ENCODE data around the gene MSANTD2. TPM values are rescaled to one million over a fixed set of nuclear protein-coding genes. Genes with fewer than 3 reads are reported as not detected.
A peak's percentile ranks its signal among the peaks of the same experiment; 100 is the strongest.

MSANTD2 gene
- total RNA-seq, 6 experiments from 2014 or later, result 2.6 to 4.7 (median 3.6) TPM

DNA sequence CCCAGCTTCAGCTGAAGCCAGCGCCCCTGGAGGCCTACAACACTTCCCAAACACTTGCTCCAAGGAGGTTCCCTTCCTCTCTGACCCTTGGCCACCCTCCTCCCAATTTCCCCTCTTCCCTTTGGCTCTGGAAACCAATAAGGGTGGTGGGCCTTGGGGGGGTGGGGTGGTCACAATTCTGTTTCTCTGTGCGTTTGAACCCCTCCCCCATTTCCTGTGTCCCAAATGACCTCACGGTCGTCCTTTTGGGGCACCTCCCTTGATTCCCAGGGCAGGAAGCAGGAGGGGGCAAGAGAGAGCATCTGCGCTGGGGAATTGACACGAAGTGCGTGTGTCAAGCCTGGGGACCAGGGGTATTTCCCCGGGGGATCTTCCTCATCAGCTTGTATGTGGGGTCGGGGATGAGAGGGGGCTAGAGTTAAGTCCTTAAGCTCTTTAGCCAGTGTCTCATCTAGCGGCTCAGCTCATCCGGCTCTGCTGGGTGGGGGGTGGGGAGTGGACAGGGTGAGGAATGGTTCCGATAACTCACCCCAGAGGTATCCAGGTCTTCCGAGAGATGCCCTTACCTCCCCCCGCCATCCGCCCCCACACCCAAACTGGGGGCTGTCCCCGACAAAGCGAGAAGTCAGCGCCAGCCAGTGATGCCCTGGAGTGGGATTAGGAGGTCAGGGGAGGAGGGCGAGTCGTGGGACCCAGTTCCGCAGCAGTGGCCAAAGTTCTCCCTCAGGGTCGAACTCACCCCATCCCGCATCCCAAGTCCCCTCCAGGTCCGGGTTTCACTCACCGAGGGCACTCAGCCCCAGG lies 38.7 kb downstream of the MSANTD2 start:
- ATAC-seq, result no peak
- DNase-seq, result no peak
- Histone ChIP-seq H3K4me3 (peak overlapping the region; percentile 53 to 55 (median 54)), H3K36me3 (peaks cover 0 to 2% (median 0%) of the 10 kb centered on the region in 4 donors), H3K4me1 (peaks cover 0 to 29% (median 5%) of the 10 kb centered on the region in 4 donors), H3K9me3 (no peaks in the 10 kb centered on the region), H3K27ac (peak overlapping the region; percentile 59 to 87 (median 67)), H3K27me3 (peaks cover 0 to 25% of the 10 kb centered on the region in 2 donors)
- TF ChIP-seq, protein P1, sequence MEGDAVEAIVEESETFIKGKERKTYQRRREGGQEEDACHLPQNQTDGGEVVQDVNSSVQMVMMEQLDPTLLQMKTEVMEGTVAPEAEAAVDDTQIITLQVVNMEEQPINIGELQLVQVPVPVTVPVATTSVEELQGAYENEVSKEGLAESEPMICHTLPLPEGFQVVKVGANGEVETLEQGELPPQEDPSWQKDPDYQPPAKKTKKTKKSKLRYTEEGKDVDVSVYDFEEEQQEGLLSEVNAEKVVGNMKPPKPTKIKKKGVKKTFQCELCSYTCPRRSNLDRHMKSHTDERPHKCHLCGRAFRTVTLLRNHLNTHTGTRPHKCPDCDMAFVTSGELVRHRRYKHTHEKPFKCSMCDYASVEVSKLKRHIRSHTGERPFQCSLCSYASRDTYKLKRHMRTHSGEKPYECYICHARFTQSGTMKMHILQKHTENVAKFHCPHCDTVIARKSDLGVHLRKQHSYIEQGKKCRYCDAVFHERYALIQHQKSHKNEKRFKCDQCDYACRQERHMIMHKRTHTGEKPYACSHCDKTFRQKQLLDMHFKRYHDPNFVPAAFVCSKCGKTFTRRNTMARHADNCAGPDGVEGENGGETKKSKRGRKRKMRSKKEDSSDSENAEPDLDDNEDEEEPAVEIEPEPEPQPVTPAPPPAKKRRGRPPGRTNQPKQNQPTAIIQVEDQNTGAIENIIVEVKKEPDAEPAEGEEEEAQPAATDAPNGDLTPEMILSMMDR (IDR thresholded peaks at IDR 0.05), result no peak
- no peak for TF ChIP-seq POLR2A (IDR thresholded peaks at IDR 0.05)
- WGBS (ENCODE audit: insufficient coverage, low coverage, low lambda C conversion rate, missing lambda C conversion rate), result 8% methylated on average over 8 of the region's 25 CpGs
- intact Hi-C loops (cut with DNase I), result loop anchor here (5.0 kb wide), 1 partner anchor 89 kb away; the partner anchor contains the start of genes SIAE (in 2 of the 2) and SPA17 (in 2 of the 2)

GRCh38 chr11:124760806-124761205 lies 39.4 kb downstream of the MSANTD2 start:
- TF ChIP-seq, protein P1 (IDR thresholded peaks at IDR 0.05), result no peak
- no peak for TF ChIP-seq POLR2A (IDR thresholded peaks at IDR 0.05)
- peaks cover 0 to 25% of the 10 kb centered on the region in 2 donors for H3K27me3 ChIP-seq
- DNase-seq (no peak), ATAC-seq (no peak)
- H3K4me1 ChIP-seq, result peaks cover 0 to 29% (median 5%) of the 10 kb centered on the region in 4 donors
- 25% methylated on average over 1 of the region's 3 CpGs for WGBS (ENCODE audit: insufficient coverage, low coverage, low lambda C conversion rate, missing lambda C conversion rate)
- no peaks in the 10 kb centered on the region for H3K9me3 ChIP-seq
- peak overlapping the region; percentile 53 to 55 (median 54) for H3K4me3 ChIP-seq
- H3K36me3 ChIP-seq, result no peaks in the 10 kb centered on the region
- H3K27ac ChIP-seq, result peak overlapping the region; percentile 59 to 87 (median 67)
- intact Hi-C loops (cut with DNase I), result loop anchor here (5.0 kb wide), 1 partner anchor 89 kb away; the partner anchor contains the start of genes SIAE (in 2 of the 2) and SPA17 (in 2 of the 2)

- no peaks in the 10 kb centered on the region for H3K36me3 ChIP-seq
- H3K27me3 ChIP-seq, result peaks cover 0 to 25% of the 10 kb centered on the region in 2 donors
- 7% methylated on average over 6 of the region's 25 CpGs for WGBS (ENCODE audit: insufficient coverage, low coverage, low lambda C conversion rate, missing lambda C conversion rate)
- H3K9me3 ChIP-seq, result no peaks in the 10 kb centered on the region
- peak overlapping the region; percentile 53 to 55 (median 54) for H3K4me3 ChIP-seq
- H3K27ac ChIP-seq, result peak overlapping the region; percentile 59 to 87 (median 67)
- TF ChIP-seq, protein P1 (IDR thresholded peaks at IDR 0.05), result no peak
- no peak for TF ChIP-seq POLR2A (IDR thresholded peaks at IDR 0.05)
- no peak for ATAC-seq
- intact Hi-C loops (cut with DNase I), result loop anchor here (5.0 kb wide), 1 partner anchor 88 kb away; the partner anchor contains the start of genes SIAE (in 2 of the 2) and SPA17 (in 2 of the 2)
- peaks cover 0 to 29% (median 5%) of the 10 kb centered on the region in 4 donors for H3K4me1 ChIP-seq
- DNase-seq, result no peak
Observed at GRCh38 chr11:124760205-124760652, 40.0 kb downstream of the MSANTD2 start.

DNA sequence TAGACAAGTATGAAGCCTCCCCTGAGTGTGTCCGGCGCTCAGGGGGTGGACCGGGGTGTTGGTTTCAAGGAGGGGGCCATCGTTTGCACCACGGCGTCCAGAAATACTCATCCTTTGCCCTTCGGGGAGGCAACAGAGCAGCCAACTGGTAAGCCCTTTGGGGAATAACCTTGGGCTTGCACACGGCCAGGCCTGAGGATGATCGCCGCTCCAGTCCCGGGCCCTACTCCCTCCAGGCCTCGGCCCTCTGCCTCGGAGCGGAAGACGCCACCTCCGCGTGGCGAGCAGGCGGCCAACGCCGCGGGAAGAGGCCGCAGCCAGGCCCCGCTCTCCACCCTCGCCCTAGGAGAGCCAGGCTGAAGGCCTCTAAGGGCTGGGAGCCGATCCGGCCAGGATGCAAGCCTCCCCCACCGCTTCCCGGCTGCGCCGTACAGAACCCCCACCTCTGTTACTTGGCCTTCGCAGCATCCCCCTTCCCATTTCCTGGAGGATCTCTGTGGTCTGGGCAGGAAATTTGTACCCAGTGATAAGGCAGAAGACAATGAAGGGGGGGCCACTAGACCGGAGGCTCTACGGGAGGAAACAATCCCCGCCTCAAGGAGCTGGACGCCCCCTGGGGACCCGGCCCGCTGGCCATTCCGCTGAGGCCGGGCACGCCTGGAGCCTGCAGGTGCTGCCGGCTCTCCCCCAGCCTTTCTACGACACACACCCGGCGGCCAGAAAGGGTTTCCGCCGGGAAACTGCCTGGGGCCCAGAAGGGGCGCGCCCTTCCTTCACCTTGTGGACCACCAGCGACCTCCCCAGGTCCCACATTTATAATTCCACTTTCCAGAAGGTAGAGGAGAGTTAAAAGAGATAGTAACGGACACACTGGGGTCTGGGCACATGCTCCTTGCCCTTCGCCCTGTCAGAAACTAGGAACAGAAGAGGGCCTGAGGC lies 40.7 kb downstream of the MSANTD2 start:
- DNase-seq (peak in 1 of 3 donors; percentile 72), ATAC-seq (peak; percentile 52 to 75 (median 54))
- intact Hi-C loops (cut with DNase I), result loop anchor here (5.0 kb wide), 1 partner anchor 87 kb away; the partner anchor contains the start of genes SIAE (in 2 of the 2) and SPA17 (in 2 of the 2)
- H3K27me3 ChIP-seq, result peaks cover 0 to 25% of the 10 kb centered on the region in 2 donors
- H3K9me3 ChIP-seq, result no peaks in the 10 kb centered on the region
- peaks cover 0 to 29% (median 5%) of the 10 kb centered on the region in 4 donors for H3K4me1 ChIP-seq
- H3K4me3 ChIP-seq, result peak overlapping the region; percentile 53 to 55 (median 54)
- TF ChIP-seq POLR2A (IDR thresholded peaks at IDR 0.05), result peak; percentile 16
- TF ChIP-seq, protein P1 (IDR thresholded peaks at IDR 0.05), result no peak
- WGBS (ENCODE audit: insufficient coverage, low coverage, low lambda C conversion rate, missing lambda C conversion rate), result 65% methylated on average over 2 of the region's 52 CpGs
- no peaks in the 10 kb centered on the region for H3K36me3 ChIP-seq
- H3K27ac ChIP-seq, result peak overlapping the region; percentile 59 to 87 (median 67)

Measured in right lobe of liver (tissue), 6 donors.